HG02759 (cell line): ENCODE data around the gene ADAMTS14.

Source experiments
- ATAC-seq: cut with Tn5 transposase; IDR thresholded peaks from one replicate; pipeline ENCODE4 v1.9.1; 2021; ENCODE audit warnings: mild to moderate bottlenecking, moderate library complexity; ENCODE audit not compliant: unreplicated experiment

The ADAMTS14 gene

GRCh38 chr10:70809726-70810125 is 137.4 kb downstream of the ADAMTS14 start:
- ATAC-seq: no peak

GRCh38 chr10:70810967-70811366 is 138.7 kb downstream of the ADAMTS14 start:
- no peak for ATAC-seq

GRCh38 chr10:70811881-70812280 is 139.6 kb downstream of the ADAMTS14 start:
- no peak for ATAC-seq
